Measurements from ENCODE around the gene MINDY2.

GRCh38 chr15:58910456-58910855 is 139.4 kb downstream of the MINDY2 start:
- TF ChIP-seq CTCF (conservative IDR thresholded peaks at IDR 0.05) (no peak), EZH2 (IDR thresholded peaks at IDR 0.05; ENCODE audit: low read depth) (no peak)
